Hematopoietic multipotent progenitor cell treated with erythropoietin and hydrocortisone succinate and interleukin-3 and kit ligand, for 8 days (in vitro differentiated cells): ENCODE data around the gene P2RX6.

ENCODE experiments used
- DNase-seq: peaks from one replicate; pipeline ENCODE4 v3.0.0-alpha.2; 2015

The P2RX6 gene

GRCh38 chr22:21015466-21016006, 571 bp downstream of the P2RX6 start:
- no peak for DNase-seq

DNA sequence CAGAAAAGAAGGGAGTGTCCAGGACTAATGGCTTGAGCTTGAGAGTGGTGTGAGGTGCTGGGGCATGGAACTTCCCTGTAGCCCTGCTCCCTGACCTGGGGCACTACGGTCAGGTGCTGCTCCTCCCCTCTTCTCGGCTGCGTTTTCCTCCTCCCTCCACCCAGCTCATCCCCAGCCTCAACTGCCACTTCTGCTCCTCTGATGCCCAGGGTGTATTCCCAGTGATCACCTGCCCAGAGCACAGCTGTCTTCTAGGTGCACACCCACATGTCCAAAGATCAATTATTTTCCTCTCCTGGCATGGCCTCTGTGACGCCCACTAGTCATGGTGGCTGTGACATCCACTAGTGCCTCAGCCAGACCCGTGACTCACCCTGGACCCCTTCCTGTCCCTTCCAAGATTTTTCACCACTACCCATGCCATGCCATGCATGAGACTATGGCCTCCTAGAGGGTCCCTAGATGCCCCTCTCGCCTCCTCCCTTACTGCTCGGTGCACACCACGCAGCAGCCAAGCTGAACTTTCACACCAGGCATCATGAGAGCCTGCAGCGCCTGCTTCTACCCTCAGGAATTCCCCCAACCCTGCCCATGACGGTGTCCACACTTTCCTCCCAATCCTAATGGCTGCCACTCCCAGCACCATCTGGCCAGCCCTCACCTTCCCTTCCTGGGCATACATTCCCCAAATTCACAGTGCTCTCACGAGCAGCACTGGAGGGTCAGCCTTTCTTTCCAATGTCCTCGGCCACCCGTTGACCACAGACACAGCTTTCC, 1.9 kb downstream of the P2RX6 start:
- DNase-seq, result no peak

DNA sequence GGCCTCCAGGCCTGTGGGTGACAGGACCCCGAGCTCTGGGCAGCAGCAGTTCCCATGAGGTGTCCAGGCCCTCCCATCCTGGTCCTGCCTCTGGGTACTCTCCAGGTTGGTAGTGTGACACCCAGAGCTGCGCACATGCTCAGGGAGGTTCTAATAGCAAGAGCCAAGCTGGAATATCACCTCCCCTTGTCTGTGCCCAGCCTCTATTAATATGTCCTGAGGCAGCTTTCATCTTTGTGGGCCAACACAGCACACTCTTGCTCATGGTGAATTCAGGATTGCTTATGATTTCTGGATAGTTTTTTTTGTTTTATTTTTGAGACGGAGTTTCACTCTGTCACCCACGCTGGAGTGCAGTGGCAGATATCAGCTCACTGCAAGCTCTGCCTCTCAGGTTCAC, 3.3 kb downstream of the P2RX6 start:
- no peak for DNase-seq

- peak; percentile 43 for DNase-seq
These were observed 6.0 kb downstream of the P2RX6 start for GRCh38 chr22:21020802-21021429.

DNA sequence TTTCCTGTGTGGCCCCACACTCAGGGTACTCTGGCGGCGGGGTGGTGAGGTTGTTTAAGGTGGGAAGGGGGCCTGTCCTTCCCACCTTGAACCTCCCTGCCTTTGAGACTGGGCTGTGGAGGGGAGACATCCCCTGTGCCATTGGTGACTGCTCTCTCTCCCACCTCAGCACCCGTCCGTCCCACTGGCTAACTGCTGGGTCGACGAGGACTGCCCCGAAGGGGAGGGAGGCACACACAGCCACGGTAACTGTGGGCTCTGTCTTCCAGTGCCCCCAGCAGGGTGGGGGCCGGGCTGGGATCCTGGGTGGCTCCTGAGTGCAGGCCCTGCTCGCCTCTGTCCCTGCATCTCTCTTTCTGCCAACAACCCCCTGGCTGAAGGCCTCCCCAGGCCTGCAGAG, 7.5 kb downstream of the P2RX6 start:
- DNase-seq, result no peak

DNA sequence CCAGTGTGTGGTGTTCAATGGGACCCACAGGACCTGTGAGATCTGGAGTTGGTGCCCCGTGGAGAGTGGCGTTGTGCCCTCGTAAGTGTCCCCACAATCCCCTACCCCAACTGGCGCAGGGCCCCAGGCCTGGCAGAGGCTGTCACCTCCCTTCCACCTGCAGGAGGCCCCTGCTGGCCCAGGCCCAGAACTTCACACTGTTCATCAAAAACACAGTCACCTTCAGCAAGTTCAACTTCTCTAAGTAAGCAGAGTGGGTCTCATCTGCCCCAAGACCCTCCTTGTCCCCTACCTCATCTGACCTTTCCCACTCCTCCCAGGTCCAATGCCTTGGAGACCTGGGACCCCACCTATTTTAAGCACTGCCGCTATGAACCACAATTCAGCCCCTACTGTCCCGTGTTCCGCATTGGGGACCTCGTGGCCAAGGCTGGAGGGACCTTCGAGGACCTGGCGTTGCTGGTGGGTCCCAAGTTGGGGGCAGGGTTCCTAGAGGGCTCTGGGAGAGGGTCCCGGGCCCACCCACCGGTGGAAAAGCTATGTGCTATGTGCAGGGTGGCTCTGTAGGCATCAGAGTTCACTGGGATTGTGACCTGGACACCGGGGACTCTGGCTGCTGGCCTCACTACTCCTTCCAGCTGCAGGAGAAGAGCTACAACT, 8.1 kb downstream of the P2RX6 start:
- DNase-seq, result no peak

DNA sequence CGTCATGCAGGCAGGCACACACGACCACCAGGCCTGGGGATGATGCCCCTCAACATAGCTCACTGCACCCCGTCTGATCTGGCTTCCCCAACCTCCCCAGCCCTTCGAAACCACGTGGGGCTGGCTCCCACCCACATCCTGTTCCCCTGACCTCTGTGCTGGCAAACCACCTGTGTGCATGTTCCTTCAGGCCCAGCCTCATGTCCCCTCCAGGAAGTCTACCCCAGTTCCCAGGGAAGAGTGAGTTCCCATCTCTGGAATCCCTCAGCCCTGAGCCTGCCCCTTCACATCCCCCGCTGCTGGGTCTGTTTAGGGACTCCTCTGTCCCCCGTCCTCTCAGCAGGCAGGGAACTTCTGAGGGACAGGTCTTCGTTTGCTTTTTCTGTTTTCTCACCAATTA, 10.3 kb downstream of the P2RX6 start:
- DNase-seq, result no peak

DNA sequence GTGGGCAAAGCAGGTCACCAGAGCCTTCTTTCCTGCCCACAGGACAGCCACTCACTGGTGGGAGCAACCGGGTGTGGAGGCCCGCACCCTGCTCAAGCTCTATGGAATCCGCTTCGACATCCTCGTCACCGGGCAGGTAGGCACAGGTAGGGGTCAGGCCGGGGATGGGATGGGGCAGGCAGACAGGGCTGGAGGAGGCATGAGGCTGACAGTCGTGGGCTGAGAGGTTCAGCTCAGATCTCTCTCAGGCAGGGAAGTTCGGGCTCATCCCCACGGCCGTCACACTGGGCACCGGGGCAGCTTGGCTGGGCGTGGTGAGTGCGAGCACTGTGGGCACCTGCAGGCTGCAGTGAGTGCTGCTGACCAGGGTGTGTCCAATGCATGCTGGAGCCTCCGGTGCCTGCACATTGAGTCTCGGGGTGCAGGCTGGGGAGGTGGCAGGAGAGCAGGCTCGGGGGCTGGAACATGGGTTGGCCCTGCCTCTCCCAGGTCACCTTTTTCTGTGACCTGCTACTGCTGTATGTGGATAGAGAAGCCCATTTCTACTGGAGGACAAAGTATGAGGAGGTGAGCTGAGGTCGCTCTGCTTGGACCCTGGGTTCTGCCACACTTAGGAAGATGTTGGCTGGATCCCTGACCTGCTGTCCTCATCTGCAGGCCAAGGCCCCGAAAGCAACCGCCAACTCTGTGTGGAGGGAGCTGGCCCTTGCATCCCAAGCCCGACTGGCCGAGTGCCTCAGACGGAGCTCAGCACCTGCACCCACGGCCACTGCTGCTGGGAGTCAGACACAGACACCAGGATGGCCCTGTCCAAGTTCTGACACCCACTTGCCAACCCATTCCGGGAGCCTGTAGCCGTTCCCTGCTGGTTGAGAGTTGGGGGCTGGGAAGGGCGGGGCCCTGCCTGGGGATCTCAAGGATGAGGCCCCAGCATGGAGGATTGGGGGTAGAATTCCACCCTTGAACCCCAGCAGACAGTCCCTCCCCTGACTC, 11.1 kb downstream of the P2RX6 start:
- no peak for DNase-seq

- no peak for DNase-seq
These were observed 12.1 kb downstream of the P2RX6 start for GRCh38 chr22:21026783-21027692.

DNA sequence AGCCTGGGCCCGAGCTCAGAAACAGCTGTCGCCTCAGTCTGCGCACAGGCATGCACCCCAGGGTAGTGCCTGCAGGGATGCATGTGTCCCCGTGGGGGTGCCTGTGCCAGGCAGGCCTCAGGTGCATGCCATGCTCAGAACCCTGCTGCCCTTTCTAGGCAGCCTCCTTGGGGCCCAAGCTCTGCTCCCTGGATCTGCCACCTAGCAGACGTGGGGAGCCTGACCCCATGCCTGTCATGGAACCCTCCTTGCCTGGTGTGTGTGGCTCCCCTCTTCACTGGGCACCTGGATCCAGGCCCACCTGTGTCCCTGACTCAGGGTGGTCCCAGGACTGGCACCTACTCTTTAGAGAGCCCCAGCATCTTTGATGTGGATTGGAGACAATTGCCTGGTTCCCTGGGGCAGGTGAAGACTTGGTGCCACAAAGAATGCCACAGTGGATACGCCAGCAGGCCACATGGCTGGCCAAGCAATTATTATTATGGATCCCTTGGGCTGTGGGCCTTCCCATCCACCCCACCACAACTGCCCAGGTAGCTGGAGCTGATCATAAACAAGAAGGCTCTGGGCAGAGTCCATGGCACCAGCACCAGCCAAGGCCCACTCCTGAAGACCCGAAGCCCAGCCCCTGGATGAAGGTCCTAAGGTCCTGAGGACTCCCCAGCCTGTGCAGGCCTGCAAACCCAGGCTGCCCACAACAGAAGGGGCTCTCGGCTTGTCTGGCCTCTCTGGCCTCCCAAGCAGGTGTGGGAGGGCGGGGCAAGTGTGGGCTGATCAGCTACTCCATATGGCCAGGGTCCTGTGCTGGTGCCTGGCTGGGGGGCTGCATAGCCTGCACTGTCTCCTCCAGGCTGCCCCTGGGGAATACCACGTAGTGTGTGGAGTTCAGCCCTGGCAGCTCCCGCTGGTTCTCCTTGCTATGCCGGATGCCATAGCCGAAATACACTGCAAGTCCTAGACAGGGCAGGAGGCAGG, 13.6 kb downstream of the P2RX6 start:
- no peak for DNase-seq

- DNase-seq, result no peak
These were observed 14.6 kb downstream of the P2RX6 start for GRCh38 chr22:21029486-21030025.

DNA sequence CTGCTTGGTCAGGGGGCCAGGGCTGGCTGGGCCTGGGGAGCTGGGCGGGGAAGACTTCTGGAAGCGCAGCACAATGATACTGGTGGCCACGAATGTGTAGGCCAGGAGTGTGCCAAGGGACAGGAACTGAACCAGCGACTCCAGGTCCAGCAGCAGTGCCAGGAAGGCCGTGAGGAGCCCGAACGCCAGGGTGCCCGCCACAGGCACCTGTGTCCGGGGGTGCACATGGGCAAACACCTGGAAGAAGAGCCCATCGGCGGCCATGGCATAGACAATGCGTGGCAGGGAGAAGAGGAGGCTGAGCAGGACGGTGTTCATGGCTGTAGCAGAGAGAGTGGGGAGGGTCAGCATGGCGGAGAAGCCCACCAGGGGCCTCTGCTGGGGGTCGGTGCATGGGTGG, 15.1 kb downstream of the P2RX6 start:
- DNase-seq, result no peak

DNA sequence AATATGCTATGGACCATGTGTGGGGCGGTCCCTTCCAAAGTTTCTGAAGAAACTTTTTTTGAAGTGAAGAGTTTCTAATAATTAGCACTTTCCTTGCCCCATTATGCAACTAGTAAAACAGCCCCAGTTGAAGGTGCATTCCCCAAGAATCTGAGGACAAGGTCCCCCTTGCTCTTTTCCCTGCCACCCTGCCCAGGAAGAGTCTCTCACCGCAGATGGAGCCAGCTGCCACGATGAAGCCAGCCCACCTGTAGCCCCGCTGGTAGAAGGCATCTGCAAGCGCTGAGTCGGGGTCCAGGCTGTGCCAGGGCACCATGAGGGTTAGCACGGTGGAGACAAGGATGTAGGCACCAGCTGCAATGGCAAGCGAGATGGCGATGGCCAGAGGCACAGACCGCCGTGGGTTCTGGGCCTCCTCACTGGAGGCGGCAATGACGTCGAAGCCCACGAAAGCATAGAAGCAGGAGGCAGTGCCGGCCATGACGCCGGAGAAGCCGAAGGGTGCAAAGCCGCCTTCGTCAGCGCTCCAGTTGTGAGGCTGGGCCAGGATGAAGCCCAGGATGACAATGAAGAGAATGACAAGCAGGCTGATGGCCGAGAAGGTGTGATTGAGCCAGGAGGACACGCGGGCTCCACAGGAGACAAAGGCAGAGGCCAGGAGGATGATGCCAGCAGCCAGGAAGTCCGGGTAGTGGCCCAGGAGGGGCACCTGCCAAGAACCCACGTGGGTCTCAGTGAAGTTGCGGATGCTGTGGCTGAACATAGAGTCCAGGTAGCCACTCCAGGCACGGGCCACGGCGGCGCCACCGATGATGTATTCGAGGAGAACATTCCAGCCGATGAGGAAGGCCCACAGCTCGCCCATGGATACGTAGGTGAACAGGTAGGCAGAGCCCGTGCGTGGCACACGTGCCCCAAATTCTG, 15.9 kb downstream of the P2RX6 start:
- no peak for DNase-seq

- DNase-seq, result no peak
These were observed 16.6 kb downstream of the P2RX6 start for GRCh38 chr22:21031545-21032036.

GRCh38 chr22:21032037-21032867, 17.3 kb downstream of the P2RX6 start, which contains the start of gene SLC7A4:
Gene SLC7A4 (minus strand): TSS chr22:21032561. CDS start chr22:21031812, 749 bp downstream.
- no peak for DNase-seq

DNA sequence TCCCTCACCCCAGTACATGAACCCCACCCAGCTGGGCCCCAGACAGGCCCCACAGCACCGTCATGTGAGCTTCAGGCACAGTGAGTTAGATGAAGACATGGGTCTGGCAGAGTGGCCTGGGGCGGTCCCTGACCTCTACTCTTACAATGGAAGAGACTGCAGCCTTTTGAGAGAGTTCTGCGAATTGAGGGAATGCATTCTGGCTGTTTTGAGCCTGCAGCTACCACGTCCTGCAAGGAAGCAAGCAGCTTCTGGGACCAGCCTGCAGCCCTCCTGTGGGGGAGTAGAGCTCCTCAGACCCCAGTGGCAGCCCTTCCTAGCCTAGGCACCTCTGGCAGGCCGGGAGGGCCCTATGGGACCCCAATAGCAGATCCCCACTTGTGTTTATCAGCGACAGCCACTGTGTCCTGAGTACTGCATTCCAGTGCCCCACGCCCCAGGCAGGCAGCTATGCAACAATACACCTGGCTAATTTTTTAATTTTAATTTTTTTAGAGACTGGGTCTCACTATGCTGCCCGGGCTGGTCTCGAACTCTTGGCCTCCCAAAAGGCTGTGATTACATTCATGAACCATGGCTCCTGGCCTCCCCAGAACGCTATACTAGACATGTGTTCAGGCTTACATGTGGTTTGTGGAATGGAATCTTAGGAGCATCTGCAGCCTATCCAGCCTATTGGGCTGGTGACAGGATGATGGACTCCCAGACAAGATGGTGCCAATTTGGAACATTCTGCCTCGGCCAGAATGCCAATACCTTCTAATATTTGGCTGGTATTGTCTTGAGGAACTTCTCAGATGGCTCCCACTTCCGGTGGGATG, 18.1 kb downstream of the P2RX6 start:
- no peak for DNase-seq

- DNase-seq, result no peak
These were observed 18.9 kb downstream of the P2RX6 start for GRCh38 chr22:21033895-21034294.
